Left kidney (tissue), 2 donors: ENCODE data around the gene CDKN2AIPNL. TPM values are rescaled to one million over a fixed set of nuclear protein-coding genes. Genes with fewer than 3 reads are reported as not detected.
"Not testable (repeated sequence)": the region's sequence is repeated elsewhere in the genome, so short reads cannot be mapped to it uniquely, and the experiment has no call there.

ENCODE experiments used
- DNase-seq: peaks from one replicate; pipeline ENCODE4 v3.0.0-alpha.2; 2013
- polyA plus RNA-seq: library from polyadenylated mRNA; unstranded; fragments of 120-200 nt; gene quantifications from one replicate; pipeline ENCODE4 v1.2.1, GENCODE V29; 2013; ENCODE audit not compliant: insufficient read length

CDKN2AIPNL gene
- polyA plus RNA-seq, 1 donor: 32.8 TPM

GRCh38 chr5:134439210-134439654 is 27.6 kb upstream of the CDKN2AIPNL start:
- DNase-seq: peak; percentile 44

- DNase-seq: no peak
These were observed 27.0 kb upstream of the CDKN2AIPNL start for GRCh38 chr5:134438721-134439123.

- DNase-seq: no peak
These were observed 26.3 kb upstream of the CDKN2AIPNL start for GRCh38 chr5:134437847-134438581.

GRCh38 chr5:134437340-134437846 is 25.7 kb upstream of the CDKN2AIPNL start:
- no peak for DNase-seq

GRCh38 chr5:134436523-134437339 is 25.1 kb upstream of the CDKN2AIPNL start:
- DNase-seq: peak; percentile 38

- no peak for DNase-seq
These were observed 23.9 kb upstream of the CDKN2AIPNL start for GRCh38 chr5:134435560-134435959.

- DNase-seq: no peak
These were observed 21.1 kb upstream of the CDKN2AIPNL start for GRCh38 chr5:134432677-134433359.

- DNase-seq: no peak
These were observed 20.5 kb upstream of the CDKN2AIPNL start for GRCh38 chr5:134432174-134432573.

- no peak for DNase-seq
These were observed 18.4 kb upstream of the CDKN2AIPNL start for GRCh38 chr5:134430001-134430569.

GRCh38 chr5:134427540-134428041 is 15.9 kb upstream of the CDKN2AIPNL start:
- no peak for DNase-seq

GRCh38 chr5:134426361-134426760 is 14.7 kb upstream of the CDKN2AIPNL start:
- DNase-seq: no peak

GRCh38 chr5:134423376-134423775 is 11.7 kb upstream of the CDKN2AIPNL start:
- DNase-seq: no peak

GRCh38 chr5:134422791-134423365 is 11.2 kb upstream of the CDKN2AIPNL start:
- DNase-seq: no peak

GRCh38 chr5:134421038-134421437 is 9.4 kb upstream of the CDKN2AIPNL start:
- not testable (repeated sequence) for DNase-seq

GRCh38 chr5:134420343-134420742 is 8.7 kb upstream of the CDKN2AIPNL start:
- DNase-seq: no peak

- no peak for DNase-seq
These were observed 7.3 kb upstream of the CDKN2AIPNL start for GRCh38 chr5:134418958-134419357.

- no peak for DNase-seq
These were observed 6.0 kb upstream of the CDKN2AIPNL start for GRCh38 chr5:134417707-134418106.

GRCh38 chr5:134413046-134413445 is 1.4 kb upstream of the CDKN2AIPNL start:
- DNase-seq: no peak

GRCh38 chr5:134411228-134411545 is 494 bp downstream of the CDKN2AIPNL start:
- DNase-seq: no peak

- DNase-seq: no peak
These were observed 859 bp downstream of the CDKN2AIPNL start for GRCh38 chr5:134410822-134411221.

GRCh38 chr5:134409321-134409720 is 2.4 kb downstream of the CDKN2AIPNL start:
- no peak for DNase-seq

- no peak for DNase-seq
These were observed 5.3 kb downstream of the CDKN2AIPNL start for GRCh38 chr5:134406390-134406789.
